ENCODE results near the gene SMC5.
A peak's percentile ranks its signal among the peaks of the same experiment; 100 is the strongest.

SMC5 gene

GRCh38 chr9:70290626-70291025 lies 31.8 kb downstream of the SMC5 start:
- Histone ChIP-seq H3K4me1 (peaks cover 0 to 14% (median 0%) of the 10 kb centered on the region in 10 experiments; a peak in 1 of 20 replicates), H3K4me3 (no peak overlapping the region), H3K9ac (no peak overlapping the region), H3K27ac (no peak overlapping the region), H4K20me1 (peaks cover 0 to 15% (median 5%) of the 10 kb centered on the region in 11 experiments; a peak in 7 of 22 replicates), H3K4me2 (no peak overlapping the region), H3K9me3 (replicated peaks in 1 of 11) (peaks cover 18 to 54% (median 42%) of the 10 kb centered on the region in 11 experiments; a peak in 21 of 22 replicates), H3K27me3 (no peaks in the 10 kb centered on the region), H3K36me3 (peaks cover 82 to 100% (median 96%) of the 10 kb centered on the region in 11 experiments)
- TF ChIP-seq Cebpa-rat (IDR thresholded peaks at IDR 0.05) = no peak

GRCh38 chr9:70291446-70291845 lies 32.7 kb downstream of the SMC5 start:
- peaks cover 0 to 14% (median 0%) of the 10 kb centered on the region in 10 experiments; a peak in 1 of 20 replicates for H3K4me1 ChIP-seq
- H3K9me3 ChIP-seq (replicated peaks in 1 of 11) = peaks cover 18 to 54% (median 42%) of the 10 kb centered on the region in 11 experiments; a peak in 21 of 22 replicates
- H3K27me3 ChIP-seq = no peaks in the 10 kb centered on the region
- H3K27ac ChIP-seq = no peak overlapping the region
- TF ChIP-seq Cebpa-rat (IDR thresholded peaks at IDR 0.05) = no peak
- H3K9ac ChIP-seq = no peak overlapping the region
- peaks cover 82 to 100% (median 96%) of the 10 kb centered on the region in 11 experiments for H3K36me3 ChIP-seq
- H3K4me2 ChIP-seq = no peak overlapping the region
- H4K20me1 ChIP-seq = peaks cover 0 to 14% (median 4%) of the 10 kb centered on the region in 11 experiments; a peak in 6 of 22 replicates
- no peak overlapping the region for H3K4me3 ChIP-seq

- no peak overlapping the region for H3K9ac ChIP-seq
- no peak overlapping the region for H3K27ac ChIP-seq
- H3K27me3 ChIP-seq = no peaks in the 10 kb centered on the region
- peaks cover 18 to 54% (median 42%) of the 10 kb centered on the region in 11 experiments; a peak in 21 of 22 replicates for H3K9me3 ChIP-seq (replicated peaks in 1 of 11)
- H3K4me2 ChIP-seq = no peak overlapping the region
- peaks cover 80 to 100% (median 96%) of the 10 kb centered on the region in 11 experiments for H3K36me3 ChIP-seq
- no peak overlapping the region for H3K4me3 ChIP-seq
- no peak for TF ChIP-seq Cebpa-rat (IDR thresholded peaks at IDR 0.05)
- H3K4me1 ChIP-seq = peaks cover 0 to 14% (median 0%) of the 10 kb centered on the region in 10 experiments; a peak in 1 of 20 replicates
- H4K20me1 ChIP-seq = peaks cover 0 to 10% (median 0%) of the 10 kb centered on the region in 11 experiments; a peak in 4 of 22 replicates
These were observed 33.5 kb downstream of the SMC5 start for GRCh38 chr9:70292253-70292652.

- Histone ChIP-seq H3K27me3 (no peaks in the 10 kb centered on the region), H3K27ac (no peak overlapping the region), H3K36me3 (peaks cover 80 to 100% (median 96%) of the 10 kb centered on the region in 11 experiments), H3K4me2 (no peak overlapping the region), H3K9me3 (replicated peaks in 1 of 11) (peaks cover 18 to 54% (median 42%) of the 10 kb centered on the region in 11 experiments; a peak in 21 of 22 replicates), H3K4me1 (peaks cover 0 to 14% (median 0%) of the 10 kb centered on the region in 10 experiments; a peak in 1 of 20 replicates), H4K20me1 (peaks cover 0 to 10% (median 0%) of the 10 kb centered on the region in 11 experiments; a peak in 3 of 22 replicates), H3K4me3 (no peak overlapping the region), H3K9ac (no peak overlapping the region)
- no peak for TF ChIP-seq Cebpa-rat (IDR thresholded peaks at IDR 0.05)
These were observed 34.4 kb downstream of the SMC5 start for GRCh38 chr9:70293214-70293613.

- Histone ChIP-seq H3K9ac (no peak overlapping the region), H3K36me3 (peaks cover 85 to 100% (median 95%) of the 10 kb centered on the region in 11 experiments), H4K20me1 (peaks cover 0 to 8% (median 0%) of the 10 kb centered on the region in 11 experiments; a peak in 3 of 22 replicates), H3K27ac (no peak overlapping the region), H3K9me3 (replicated peaks in 1 of 11) (peaks cover 2 to 31% (median 15%) of the 10 kb centered on the region in 11 experiments; a peak in 19 of 22 replicates), H3K4me3 (no peak overlapping the region), H3K4me2 (no peak overlapping the region), H3K4me1 (peaks cover 0 to 8% (median 0%) of the 10 kb centered on the region in 10 experiments; a peak in 1 of 20 replicates), H3K27me3 (no peaks in the 10 kb centered on the region)
- no peak for TF ChIP-seq Cebpa-rat (IDR thresholded peaks at IDR 0.05)
These were observed 38.4 kb downstream of the SMC5 start for GRCh38 chr9:70297141-70297540.

GRCh38 chr9:70298245-70298771 lies 39.5 kb downstream of the SMC5 start:
- no peak overlapping the region for H3K4me2 ChIP-seq
- no peaks in the 10 kb centered on the region for H3K27me3 ChIP-seq
- H3K4me1 ChIP-seq = peaks cover 0 to under 1% (median 0%) of the 10 kb centered on the region in 10 experiments; a peak in 1 of 20 replicates
- TF ChIP-seq Cebpa-rat (IDR thresholded peaks at IDR 0.05) = no peak
- peaks cover 86 to 100% (median 95%) of the 10 kb centered on the region in 11 experiments for H3K36me3 ChIP-seq
- H3K9me3 ChIP-seq (replicated peaks in 1 of 11) = peaks cover 0 to 21% (median 7%) of the 10 kb centered on the region in 11 experiments; a peak in 9 of 22 replicates
- no peak overlapping the region for H3K9ac ChIP-seq
- H4K20me1 ChIP-seq = peaks cover 0 to 4% (median 0%) of the 10 kb centered on the region in 11 experiments; a peak in 2 of 22 replicates
- H3K27ac ChIP-seq = no peak overlapping the region
- H3K4me3 ChIP-seq = no peak overlapping the region

- Histone ChIP-seq H3K9me3 (replicated peaks in 1 of 11) (peaks cover 10 to 22% (median 15%) of the 10 kb centered on the region in 11 experiments; a peak in 21 of 22 replicates), H3K27me3 (no peaks in the 10 kb centered on the region), H3K4me2 (no peak overlapping the region), H3K4me1 (no peaks in the 10 kb centered on the region), H3K27ac (no peak overlapping the region), H3K4me3 (no peak overlapping the region), H3K36me3 (peaks cover 90 to 100% (median 98%) of the 10 kb centered on the region in 11 experiments), H3K9ac (no peak overlapping the region), H4K20me1 (no peaks in the 10 kb centered on the region)
- 0 out of 22 replicates have a peak, but pooled peaks of 1 of the 11 experiments have one; percentile 30 for TF ChIP-seq Cebpa-rat (IDR thresholded peaks at IDR 0.05)
These were observed 44.5 kb downstream of the SMC5 start for GRCh38 chr9:70303268-70303667.

GRCh38 chr9:70304810-70305209 lies 46.0 kb downstream of the SMC5 start:
- Histone ChIP-seq H3K27me3 (no peaks in the 10 kb centered on the region), H3K27ac (no peak overlapping the region), H4K20me1 (no peaks in the 10 kb centered on the region), H3K4me2 (no peak overlapping the region), H3K36me3 (peaks cover 93 to 100% (median 96%) of the 10 kb centered on the region in 11 experiments), H3K9me3 (replicated peaks in 1 of 11) (peaks cover 11 to 37% (median 29%) of the 10 kb centered on the region in 11 experiments; a peak in 21 of 22 replicates), H3K4me1 (no peaks in the 10 kb centered on the region), H3K4me3 (no peak overlapping the region), H3K9ac (no peak overlapping the region)
- no peak for TF ChIP-seq Cebpa-rat (IDR thresholded peaks at IDR 0.05)

- Histone ChIP-seq H3K4me3 (no peak overlapping the region), H3K36me3 (peaks cover 76 to 99% (median 89%) of the 10 kb centered on the region in 11 experiments), H3K9me3 (replicated peaks in 1 of 11) (peaks cover 0 to 9% (median under 1%) of the 10 kb centered on the region in 11 experiments; a peak in 7 of 22 replicates), H3K9ac (no peak overlapping the region), H4K20me1 (no peaks in the 10 kb centered on the region), H3K4me1 (no peaks in the 10 kb centered on the region), H3K27me3 (no peaks in the 10 kb centered on the region), H3K4me2 (no peak overlapping the region), H3K27ac (no peak overlapping the region)
- TF ChIP-seq Cebpa-rat (IDR thresholded peaks at IDR 0.05) = no peak
These were observed 56.6 kb downstream of the SMC5 start for GRCh38 chr9:70315389-70315788.

Data from BLaER1 treated with 17β-estradiol and CSF1 and Interleukin-3, amounts not matched to agents 10 nM and 100 nM (cell line).